NB4 (cell line): ENCODE data around the gene BRF1.
A peak's percentile ranks its signal among the peaks of the same experiment; 100 is the strongest.

ENCODE experiments used
- DNase-seq: peaks from one replicate; pipeline ENCODE4 v3.0.0; 2010; ENCODE audit warnings: low read depth
- H3K4me3 ChIP-seq: one replicate; pipeline ENCODE4 v1.5.1; 2011; ENCODE audit warnings: mild to moderate bottlenecking, low read depth, low read length, moderate library complexity
- CTCF ChIP-seq: IDR thresholded peaks from one replicate; pipeline ENCODE4 v1.5.1; 2012; ENCODE audit warnings: low read depth, low read length
- MAX ChIP-seq: IDR thresholded peaks from 2 replicates; pipeline ENCODE4 v1.6.1; 2011; ENCODE audit warnings: low read depth, low read length
- MYC ChIP-seq: IDR thresholded peaks from 2 replicates; pipeline ENCODE4 v1.6.1; 2011; ENCODE audit warnings: low read depth, low read length
- POLR2A ChIP-seq: IDR thresholded peaks from 2 replicates; pipeline ENCODE4 v1.6.1; 2011; ENCODE audit warnings: mild to moderate bottlenecking; ENCODE audit not compliant: insufficient read length; ENCODE audit errors: extremely low read depth

The BRF1 gene

GRCh38 chr14:105248368-105249181, 52.2 kb downstream of the BRF1 start, which contains the start of gene BTBD6:
TSS of gene BTBD6 (plus strand) at chr14:105248533. CDS start at chr14:105248712, 179 bp downstream.
- H3K4me3 ChIP-seq, result peak within 1 kb of the TSS; percentile 64
- TF ChIP-seq CTCF (no peak), MYC (no peak), MAX (peak; percentile 22; the same call in 1 of the 2 replicates), POLR2A (peak; percentile 32)
- peak; percentile 84 for DNase-seq

GRCh38 chr14:105247715-105248367, 53.0 kb downstream of the BRF1 start:
- no peak for TF ChIP-seq MAX
- no peak for TF ChIP-seq POLR2A
- TF ChIP-seq MYC, result no peak
- no peak for TF ChIP-seq CTCF
- DNase-seq, result no peak
- peak overlapping the region; percentile 64 for H3K4me3 ChIP-seq

- no peak for TF ChIP-seq MAX
- TF ChIP-seq CTCF, result no peak
- no peak for TF ChIP-seq POLR2A
- no peak for TF ChIP-seq MYC
- no peak overlapping the region for H3K4me3 ChIP-seq
- no peak for DNase-seq
Measured at GRCh38 chr14:105247026-105247425, 53.8 kb downstream of the BRF1 start.

GRCh38 chr14:105244334-105244733, 56.5 kb downstream of the BRF1 start:
- no peak overlapping the region for H3K4me3 ChIP-seq
- no peak for TF ChIP-seq CTCF
- no peak for TF ChIP-seq POLR2A
- no peak for TF ChIP-seq MYC
- TF ChIP-seq MAX, result no peak
- no peak for DNase-seq

- no peak overlapping the region for H3K4me3 ChIP-seq
- DNase-seq, result no peak
- TF ChIP-seq MYC, result no peak
- TF ChIP-seq POLR2A, result no peak
- no peak for TF ChIP-seq CTCF
- TF ChIP-seq MAX, result no peak
Measured at GRCh38 chr14:105241641-105242040, 59.2 kb downstream of the BRF1 start.
